Measurements from ENCODE around the gene CYB5R4.

The CYB5R4 gene, protein sequence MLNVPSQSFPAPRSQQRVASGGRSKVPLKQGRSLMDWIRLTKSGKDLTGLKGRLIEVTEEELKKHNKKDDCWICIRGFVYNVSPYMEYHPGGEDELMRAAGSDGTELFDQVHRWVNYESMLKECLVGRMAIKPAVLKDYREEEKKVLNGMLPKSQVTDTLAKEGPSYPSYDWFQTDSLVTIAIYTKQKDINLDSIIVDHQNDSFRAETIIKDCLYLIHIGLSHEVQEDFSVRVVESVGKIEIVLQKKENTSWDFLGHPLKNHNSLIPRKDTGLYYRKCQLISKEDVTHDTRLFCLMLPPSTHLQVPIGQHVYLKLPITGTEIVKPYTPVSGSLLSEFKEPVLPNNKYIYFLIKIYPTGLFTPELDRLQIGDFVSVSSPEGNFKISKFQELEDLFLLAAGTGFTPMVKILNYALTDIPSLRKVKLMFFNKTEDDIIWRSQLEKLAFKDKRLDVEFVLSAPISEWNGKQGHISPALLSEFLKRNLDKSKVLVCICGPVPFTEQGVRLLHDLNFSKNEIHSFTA

DNA sequence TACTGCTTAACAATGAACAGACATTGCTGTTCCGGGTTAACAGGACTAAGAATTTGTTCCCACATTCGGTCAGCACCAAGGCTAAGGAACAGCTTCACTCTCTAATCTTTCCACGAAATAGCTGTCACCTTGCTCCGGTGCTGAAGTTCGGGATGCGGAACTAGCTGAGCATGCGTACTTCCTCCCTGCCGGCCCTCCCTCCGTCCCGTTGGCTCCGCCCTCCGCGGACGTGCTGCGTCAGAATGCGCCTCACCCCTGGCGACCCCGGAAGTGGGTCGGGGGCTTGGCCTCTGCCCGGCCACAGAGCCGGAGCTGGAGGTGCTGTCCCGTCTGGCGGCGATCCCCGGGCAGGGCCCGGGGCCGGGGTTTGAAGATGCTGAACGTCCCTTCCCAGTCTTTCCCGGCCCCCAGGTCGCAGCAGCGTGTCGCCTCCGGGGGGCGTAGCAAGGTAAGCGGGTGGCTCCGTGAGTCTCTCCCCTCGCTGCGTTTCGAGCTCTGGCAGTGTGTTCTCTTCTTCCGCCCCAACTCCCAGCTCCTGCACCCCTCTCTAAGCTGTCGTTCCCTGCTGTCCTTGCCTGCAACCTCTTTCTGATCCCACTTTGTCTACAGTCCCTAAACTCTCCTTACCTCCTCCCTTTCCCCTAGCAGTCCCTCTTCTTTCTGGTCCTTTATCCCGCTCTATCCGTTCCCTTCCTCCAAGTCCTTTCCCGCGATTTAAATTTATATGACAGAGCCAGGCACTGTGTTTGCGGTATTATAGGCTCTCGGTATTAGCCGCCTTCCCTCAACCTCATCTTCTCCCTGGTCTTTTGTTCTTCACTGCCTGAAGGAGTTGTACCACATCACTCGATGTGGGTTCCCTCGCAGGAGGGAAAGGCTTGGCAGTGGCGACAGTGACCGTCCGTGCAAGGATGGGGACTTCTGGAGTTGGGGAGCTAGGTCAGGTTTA is at the start of gene CYB5R4:
Gene CYB5R4 (plus strand): TSS at position 280 of the 949 bp plus-strand sequence. CDS start 94 bp downstream, at position 374.
- peak within 1 kb of the TSS; percentile 93 for H3K4me3 ChIP-seq (ENCODE audit: low read length)
- no peak for TF ChIP-seq ZNF274 (IDR thresholded peaks at IDR 0.05; ENCODE audit: low read depth, low read length)

- no peak overlapping the region for H3K4me3 ChIP-seq (ENCODE audit: low read length)
- no peak for TF ChIP-seq ZNF274 (IDR thresholded peaks at IDR 0.05; ENCODE audit: low read depth, low read length)
These were observed 46.9 kb upstream of the CYB5R4 start for GRCh38 chr6:83812595-83812994.

- no peak overlapping the region for H3K4me3 ChIP-seq (ENCODE audit: low read length)
- TF ChIP-seq ZNF274 (IDR thresholded peaks at IDR 0.05; ENCODE audit: low read depth, low read length) = no peak
These were observed 43.7 kb upstream of the CYB5R4 start for GRCh38 chr6:83815631-83816272.

DNA sequence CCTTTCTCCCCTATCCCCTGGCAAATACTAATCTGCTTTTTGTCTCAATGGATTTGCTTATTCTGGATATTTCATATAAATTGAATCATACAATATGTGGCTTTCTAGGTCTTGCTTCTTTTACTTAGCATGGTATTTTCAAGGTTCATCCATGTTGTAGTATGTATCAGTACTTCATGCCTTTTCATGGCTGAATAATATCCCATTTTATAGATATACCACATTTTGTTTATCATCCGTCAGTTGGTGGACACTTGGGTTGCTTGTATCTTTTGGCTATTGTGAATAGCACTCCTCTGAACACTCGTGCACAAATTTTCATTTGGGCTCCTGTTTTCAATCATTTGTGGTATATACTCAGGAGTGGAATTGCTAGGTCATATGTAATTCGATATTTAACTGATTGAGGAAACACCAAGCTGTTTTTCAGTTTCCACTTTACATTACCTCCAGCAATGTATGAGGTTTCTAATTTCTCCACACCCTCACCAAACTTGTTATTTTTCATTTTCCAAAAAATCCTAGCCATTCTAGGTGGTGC is 36.8 kb upstream of the CYB5R4 start:
- no peak for TF ChIP-seq ZNF274 (IDR thresholded peaks at IDR 0.05; ENCODE audit: low read depth, low read length)
- H3K4me3 ChIP-seq (ENCODE audit: low read length) = no peak overlapping the region

- no peak for TF ChIP-seq ZNF274 (IDR thresholded peaks at IDR 0.05; ENCODE audit: low read depth, low read length)
These were observed 35.1 kb upstream of the CYB5R4 start for GRCh38 chr6:83824388-83824801.

GRCh38 chr6:83824831-83825230 is 34.7 kb upstream of the CYB5R4 start:
- no peak for TF ChIP-seq ZNF274 (IDR thresholded peaks at IDR 0.05; ENCODE audit: low read depth, low read length)

More at GRCh38 chr6:83824388-83824801, 35.1 kb upstream of the CYB5R4 start:
- no peak overlapping the region for H3K4me3 ChIP-seq (ENCODE audit: low read length)

DNA sequence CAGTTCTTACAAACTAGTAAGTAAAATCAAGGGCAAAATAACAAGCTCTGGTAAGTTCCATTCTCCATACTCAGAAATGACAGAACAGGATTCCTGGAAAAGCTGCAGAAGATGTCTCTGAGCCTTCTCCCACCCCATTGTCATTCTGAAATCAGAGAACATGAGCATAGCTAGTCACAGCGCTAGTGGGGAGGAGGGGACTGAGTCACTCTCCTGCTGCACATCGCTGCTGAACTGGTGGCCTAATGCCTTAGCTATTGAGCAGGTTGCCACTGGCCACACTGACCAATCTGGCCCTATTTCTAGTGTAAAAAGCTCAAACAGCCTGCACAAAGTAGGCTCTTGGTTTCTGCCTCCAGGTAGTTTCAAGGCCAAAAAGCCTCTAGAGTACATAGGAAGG is 32.4 kb upstream of the CYB5R4 start:
- TF ChIP-seq ZNF274 (IDR thresholded peaks at IDR 0.05; ENCODE audit: low read depth, low read length) = no peak

More at GRCh38 chr6:83824831-83825230, 34.7 kb upstream of the CYB5R4 start:
- no peak overlapping the region for H3K4me3 ChIP-seq (ENCODE audit: low read length)

GRCh38 chr6:83838727-83839126 is 20.8 kb upstream of the CYB5R4 start:
- H3K4me3 ChIP-seq (ENCODE audit: low read length) = no peak overlapping the region
- no peak for TF ChIP-seq ZNF274 (IDR thresholded peaks at IDR 0.05; ENCODE audit: low read depth, low read length)

More for the DNA sequence above, 32.4 kb upstream of the CYB5R4 start:
- no peak overlapping the region for H3K4me3 ChIP-seq (ENCODE audit: low read length)

DNA sequence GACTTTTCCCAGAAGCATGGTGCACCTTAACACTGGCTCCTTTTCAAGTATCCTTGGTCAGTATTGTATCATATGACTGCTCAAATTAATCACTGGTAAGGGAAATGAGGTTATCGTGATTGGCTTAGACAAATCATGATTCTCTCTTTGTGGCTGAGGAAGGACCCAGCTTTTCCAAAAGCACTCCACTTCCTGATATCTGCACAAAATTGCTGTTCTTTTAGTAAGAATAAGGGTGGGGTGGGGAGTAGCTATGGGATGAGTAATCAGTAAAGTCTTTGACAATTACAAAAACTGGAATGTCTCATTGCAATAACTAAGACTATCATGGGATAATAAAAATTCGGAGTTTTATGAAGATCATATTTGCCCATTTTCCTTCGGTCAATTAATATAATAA is 15.3 kb upstream of the CYB5R4 start:
- no peak for TF ChIP-seq ZNF274 (IDR thresholded peaks at IDR 0.05; ENCODE audit: low read depth, low read length)
- H3K4me3 ChIP-seq (ENCODE audit: low read length) = no peak overlapping the region

DNA sequence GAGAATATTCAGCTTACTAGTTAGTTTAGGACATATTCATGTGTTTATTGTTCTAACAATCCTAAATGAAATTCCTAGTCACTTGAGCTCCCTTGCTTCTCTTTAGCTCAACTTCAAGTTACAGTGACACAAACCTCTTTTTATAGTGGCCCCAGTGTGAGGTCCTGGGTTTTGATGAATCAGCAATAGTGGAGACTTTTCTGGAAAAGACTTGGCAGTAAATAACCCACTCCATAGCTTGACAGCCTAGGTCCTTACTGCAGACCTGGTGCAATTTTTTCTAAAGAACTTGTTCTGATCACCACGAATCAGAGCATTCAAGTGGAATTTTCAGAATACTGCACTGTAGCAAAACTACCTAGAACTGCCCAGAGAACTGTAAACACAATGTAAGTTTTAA is 13.2 kb upstream of the CYB5R4 start:
- no peak overlapping the region for H3K4me3 ChIP-seq (ENCODE audit: low read length)
- TF ChIP-seq ZNF274 (IDR thresholded peaks at IDR 0.05; ENCODE audit: low read depth, low read length) = no peak

- TF ChIP-seq ZNF274 (IDR thresholded peaks at IDR 0.05; ENCODE audit: low read depth, low read length) = no peak
- no peak overlapping the region for H3K4me3 ChIP-seq (ENCODE audit: low read length)
These were observed 12.3 kb upstream of the CYB5R4 start for GRCh38 chr6:83847179-83847578.

DNA sequence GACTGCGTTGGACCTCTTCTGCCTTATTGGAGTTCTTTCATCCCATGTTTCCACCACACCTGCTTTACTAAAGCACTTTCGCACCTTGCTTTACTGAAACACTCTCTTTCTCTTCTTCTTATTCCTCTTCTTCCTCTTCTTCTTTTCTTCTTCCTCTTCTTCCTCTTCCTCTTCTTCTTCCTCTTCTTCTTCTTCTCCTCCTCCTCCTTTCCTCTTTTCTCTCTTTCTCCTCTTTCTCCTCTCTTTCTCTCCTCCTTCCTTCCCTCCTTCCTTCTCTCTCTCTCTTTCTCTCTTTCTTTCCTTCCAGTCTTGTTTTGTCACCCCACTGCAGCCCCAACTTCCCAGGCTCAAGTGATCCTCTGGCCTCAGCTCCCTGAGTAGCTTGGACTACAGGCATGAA is 10.4 kb upstream of the CYB5R4 start:
- H3K4me3 ChIP-seq (ENCODE audit: low read length) = no peak overlapping the region
- no peak for TF ChIP-seq ZNF274 (IDR thresholded peaks at IDR 0.05; ENCODE audit: low read depth, low read length)

DNA sequence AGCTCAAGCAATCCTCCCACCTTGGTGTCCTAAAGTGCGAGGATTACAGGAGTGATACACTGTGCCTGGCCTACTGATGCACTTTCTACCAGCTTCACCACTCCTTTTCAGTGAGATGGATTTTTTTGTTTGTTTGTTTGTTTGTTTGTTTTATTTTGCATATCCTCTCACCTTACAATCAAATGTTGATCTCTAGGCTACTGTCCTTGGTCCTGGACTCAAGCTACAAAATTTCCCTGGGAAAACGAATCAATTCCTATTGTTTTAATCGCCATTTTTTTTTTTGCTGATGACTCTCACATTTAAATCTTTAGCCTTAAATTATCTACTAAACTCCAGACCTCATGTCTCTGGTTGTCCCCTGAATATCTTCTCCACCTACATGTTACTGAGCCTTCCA is 9.9 kb upstream of the CYB5R4 start:
- TF ChIP-seq ZNF274 (IDR thresholded peaks at IDR 0.05; ENCODE audit: low read depth, low read length) = no peak
- H3K4me3 ChIP-seq (ENCODE audit: low read length) = no peak overlapping the region

Measured in GM08714 (cell line).